Ectodermal cell (in vitro differentiated cells): ENCODE data around the gene ZER1.
A peak's percentile ranks its signal among the peaks of the same experiment; 100 is the strongest.

Experiments used
- H3K27ac ChIP-seq: 2 replicates; pipeline ENCODE4 v1.7.0; 2013; ENCODE audit warnings: mild to moderate bottlenecking, low read depth, low read length; ENCODE audit not compliant: insufficient read depth, poor library complexity, severe bottlenecking
- H3K27me3 ChIP-seq: 2 replicates; pipeline ENCODE4 v1.7.0; 2013; ENCODE audit warnings: mild to moderate bottlenecking, low read length; ENCODE audit not compliant: insufficient read depth, control insufficient read depth, poor library complexity, severe bottlenecking
- H3K36me3 ChIP-seq: one replicate; pipeline ENCODE4 v1.7.0; 2013; ENCODE audit warnings: low read length; ENCODE audit not compliant: control insufficient read depth, insufficient read depth
- H3K4me1 ChIP-seq: one replicate; pipeline ENCODE4 v1.7.0; 2013; ENCODE audit warnings: low read length; ENCODE audit not compliant: control insufficient read depth, insufficient read depth
- H3K4me3 ChIP-seq: 2 replicates; pipeline ENCODE4 v1.7.0; 2013; ENCODE audit warnings: low read depth, low read length, control low read depth; ENCODE audit not compliant: insufficient read depth
- H3K9me3 ChIP-seq: 2 replicates; pipeline ENCODE4 v1.7.0; 2013; ENCODE audit warnings: mild to moderate bottlenecking, low read length, moderate library complexity; ENCODE audit not compliant: control insufficient read depth
- WGBS, 2 experiments: methylation state at CpG; one replicate each; pipeline ENCODE4 v1.1.7; 2013; ENCODE audit warnings: missing lambda C conversion rate in 2 of 2; 5-methylcytosine and 5-hydroxymethylcytosine counted together

The ZER1 gene

DNA sequence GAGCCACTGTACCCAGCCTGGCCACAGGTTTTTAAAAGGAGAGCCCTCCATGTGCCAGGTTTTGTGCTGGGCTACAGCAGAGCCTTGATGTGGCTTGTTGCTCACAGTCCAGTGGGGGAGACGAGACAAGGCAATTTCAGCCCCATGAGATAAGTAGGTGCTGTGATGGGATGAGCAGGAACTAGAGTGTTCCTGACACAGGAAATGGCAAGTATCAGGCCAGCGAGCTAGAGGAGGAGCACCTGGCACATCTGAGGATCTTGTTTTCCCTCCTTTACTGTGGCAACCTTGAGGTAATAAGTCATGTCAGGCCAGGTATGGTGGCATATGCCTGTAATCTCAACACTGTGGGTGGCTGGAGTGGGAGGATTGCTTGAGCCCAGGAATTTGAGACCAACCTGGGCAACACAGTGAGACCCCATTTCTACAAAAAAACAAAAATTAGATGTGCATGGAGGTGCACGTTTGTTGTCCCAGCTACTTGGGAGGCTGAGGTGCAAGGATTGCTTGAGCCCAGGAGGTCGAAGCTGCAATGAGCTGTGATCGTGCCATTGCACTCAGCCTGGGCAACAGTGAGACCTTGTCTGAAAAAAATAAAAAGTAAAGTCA, 44.0 kb downstream of the ZER1 start:
- Histone ChIP-seq H3K4me1 (peaks cover 7% of the 10 kb centered on the region), H3K27me3 (no peaks in the 10 kb centered on the region), H3K4me3 (no peak overlapping the region), H3K27ac (no peak overlapping the region), H3K36me3 (no peaks in the 10 kb centered on the region), H3K9me3 (no peaks in the 10 kb centered on the region)
- 93 to 94% methylated on average over 5 of the region's 5 CpGs for WGBS, 2 experiments

DNA sequence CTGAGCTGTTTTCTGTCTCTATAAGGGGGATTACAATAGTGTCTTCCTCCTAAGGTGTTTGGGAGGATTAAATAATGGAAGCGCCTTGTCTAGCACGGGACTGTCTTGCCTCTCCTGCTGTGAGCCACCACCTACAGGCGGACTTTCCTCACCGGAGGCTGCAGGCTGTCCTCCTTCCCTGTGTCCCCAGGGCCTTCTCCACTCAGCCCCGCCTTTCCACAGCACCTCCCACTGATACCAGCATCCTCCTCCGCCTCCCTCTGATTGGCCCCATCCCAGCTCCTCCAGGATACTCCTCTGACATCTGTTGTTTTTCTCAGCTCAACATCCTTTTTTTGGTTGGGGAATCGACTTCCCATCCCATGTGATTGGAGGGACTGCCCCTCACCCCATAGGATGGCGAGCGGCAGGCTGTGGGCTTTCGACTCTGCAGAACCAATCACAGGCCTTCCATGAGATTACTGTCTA, 46.9 kb downstream of the ZER1 start:
- H3K36me3 ChIP-seq = no peaks in the 10 kb centered on the region
- no peaks in the 10 kb centered on the region for H3K9me3 ChIP-seq
- peak overlapping the region; percentile 53 for H3K4me3 ChIP-seq
- H3K27ac ChIP-seq = peak overlapping the region; percentile 29
- WGBS, 2 experiments = 34 to 39% methylated on average over 10 of the region's 10 CpGs
- no peaks in the 10 kb centered on the region for H3K27me3 ChIP-seq
- peaks cover 7% of the 10 kb centered on the region for H3K4me1 ChIP-seq

DNA sequence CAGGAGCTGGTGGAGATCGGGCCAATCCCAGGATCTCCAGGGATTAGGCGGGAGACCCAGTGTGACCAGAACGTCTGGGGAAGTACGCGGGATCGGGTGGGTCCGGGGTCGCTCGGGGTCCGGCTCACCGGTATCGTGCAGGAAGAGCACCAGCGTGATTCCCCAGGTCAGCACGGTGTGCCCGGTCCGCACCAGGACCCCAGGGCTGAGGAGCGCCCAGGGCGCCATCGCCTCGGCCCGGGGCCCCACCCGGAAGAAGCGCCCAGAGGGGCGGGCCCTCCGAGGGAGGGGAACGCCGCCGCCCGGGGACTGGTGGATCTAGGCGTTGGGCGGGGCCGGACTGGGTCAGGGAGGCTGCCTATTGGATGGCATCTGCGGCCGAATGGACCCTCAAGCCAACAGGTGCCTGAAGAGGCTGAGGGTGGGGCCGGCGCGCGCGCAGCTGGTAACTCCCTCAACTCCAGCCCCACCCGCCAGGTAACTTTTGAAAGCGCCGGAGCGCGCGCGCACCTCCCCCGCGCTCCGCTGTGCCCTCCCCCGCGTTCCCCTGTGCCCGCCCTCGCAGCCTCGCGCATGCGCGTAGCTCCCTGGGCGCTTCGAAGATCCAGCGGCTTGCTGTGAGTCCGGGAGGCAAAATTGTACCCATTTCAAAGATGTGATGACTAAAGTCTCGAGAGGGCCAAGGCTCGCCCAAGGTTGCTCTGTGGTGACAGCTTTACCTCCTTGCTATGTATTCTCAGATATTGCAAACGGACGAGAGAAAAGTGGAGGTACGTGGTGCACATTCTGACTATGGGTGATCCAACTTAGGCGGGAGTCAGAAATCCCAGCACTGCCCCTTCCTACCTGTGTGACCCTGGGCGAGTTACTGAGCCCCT, 47.6 kb downstream of the ZER1 start, which contains the start of gene ZDHHC12:
Gene ZDHHC12 (minus strand): TSS at position 262 of the 878 bp plus-strand sequence. CDS start 34 bp downstream, at position 228.
- Histone ChIP-seq H3K27ac (peak within 1 kb of the TSS; percentile 29), H3K27me3 (no peaks in the 10 kb centered on the region), H3K4me1 (peaks cover 7% of the 10 kb centered on the region), H3K4me3 (peak within 1 kb of the TSS; percentile 53), H3K36me3 (no peaks in the 10 kb centered on the region), H3K9me3 (no peaks in the 10 kb centered on the region)
- WGBS, 2 experiments = 3% methylated on average over 68 of the region's 68 CpGs

GRCh38 chr9:128723352-128723865, 48.3 kb downstream of the ZER1 start:
- Histone ChIP-seq H3K4me1 (peaks cover 7% of the 10 kb centered on the region), H3K4me3 (peak overlapping the region; percentile 53), H3K36me3 (no peaks in the 10 kb centered on the region), H3K9me3 (no peaks in the 10 kb centered on the region), H3K27me3 (no peaks in the 10 kb centered on the region), H3K27ac (no peak overlapping the region)
- WGBS, 2 experiments = 44 to 46% methylated on average over 7 of the region's 7 CpGs

GRCh38 chr9:128722380-128723351, 49.1 kb downstream of the ZER1 start:
- H3K4me3 ChIP-seq = peak overlapping the region; percentile 53

DNA sequence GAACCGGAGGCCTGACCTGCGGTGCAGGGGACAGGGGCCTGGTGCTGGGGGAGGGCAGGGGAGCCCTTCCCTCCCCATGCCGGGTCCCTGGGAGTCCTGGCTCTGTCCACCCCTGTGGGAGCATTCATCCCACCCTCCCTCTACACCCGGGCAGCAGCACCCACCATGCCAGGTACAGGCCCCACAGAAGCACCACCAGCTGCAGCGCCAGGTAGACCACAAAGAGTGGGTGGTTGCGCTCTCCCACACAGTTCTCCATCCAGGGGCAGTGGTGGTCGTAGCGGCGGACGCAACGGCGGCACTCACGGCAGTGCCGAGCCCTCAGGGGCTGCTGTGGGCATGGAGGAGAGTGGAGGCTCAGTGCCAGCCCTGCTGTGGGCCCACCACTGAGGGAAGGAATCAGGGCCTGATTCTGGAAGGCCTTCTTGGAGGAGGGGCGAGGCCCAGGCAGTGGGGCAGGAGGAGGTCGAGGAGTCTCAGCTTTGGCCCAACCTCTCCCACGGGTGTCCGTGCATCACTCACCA, 50.2 kb downstream of the ZER1 start:
- H3K27me3 ChIP-seq = no peaks in the 10 kb centered on the region
- WGBS, 2 experiments = 95 to 96% methylated on average over 18 of the region's 18 CpGs
- peaks cover 7% of the 10 kb centered on the region for H3K4me1 ChIP-seq

More at GRCh38 chr9:128722380-128723351, 49.1 kb downstream of the ZER1 start:
- H3K4me1 ChIP-seq = peaks cover 7% of the 10 kb centered on the region
- WGBS, 2 experiments = 85 to 86% methylated on average over 9 of the region's 9 CpGs
- no peaks in the 10 kb centered on the region for H3K27me3 ChIP-seq
- no peaks in the 10 kb centered on the region for H3K36me3 ChIP-seq
- no peak overlapping the region for H3K27ac ChIP-seq
- H3K9me3 ChIP-seq = no peaks in the 10 kb centered on the region

DNA sequence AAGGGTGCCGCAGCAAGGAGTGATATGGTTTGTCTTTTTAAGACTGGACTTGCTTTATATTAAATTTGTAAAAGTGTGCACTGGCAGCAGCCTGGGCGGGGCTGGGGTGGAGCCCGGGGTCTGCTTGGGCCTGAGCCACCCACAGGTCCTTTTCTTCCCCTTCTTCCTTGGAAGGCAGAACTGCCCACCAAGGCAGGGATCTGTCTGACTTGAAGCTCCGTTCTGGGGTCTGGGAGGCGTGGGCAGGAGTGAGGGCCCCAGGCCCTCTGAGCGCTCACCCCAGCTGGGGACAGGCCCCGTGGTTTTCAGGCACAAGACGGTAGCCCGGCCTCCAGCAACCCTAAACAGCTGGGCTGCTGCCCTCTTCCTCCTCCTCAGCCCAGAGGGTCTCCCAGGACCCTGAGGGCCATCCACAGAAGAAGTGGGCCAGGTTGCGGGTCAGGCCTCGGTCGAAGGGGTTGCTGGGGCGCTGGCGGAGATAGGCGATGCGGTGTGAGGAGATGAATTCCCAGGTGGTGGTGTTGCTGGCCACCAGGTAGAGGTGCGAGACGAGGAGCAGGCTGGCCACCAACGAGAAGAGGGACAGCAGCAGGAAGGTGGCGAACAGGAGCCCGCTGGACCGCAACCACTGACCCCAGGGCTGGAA, 50.8 kb downstream of the ZER1 start:
- no peak overlapping the region for H3K4me3 ChIP-seq
- no peaks in the 10 kb centered on the region for H3K9me3 ChIP-seq
- no peak overlapping the region for H3K27ac ChIP-seq
- WGBS, 2 experiments = 95% methylated on average over 22 of the region's 22 CpGs
- peaks cover 7% of the 10 kb centered on the region for H3K4me1 ChIP-seq
- H3K27me3 ChIP-seq = no peaks in the 10 kb centered on the region
- H3K36me3 ChIP-seq = no peaks in the 10 kb centered on the region

More for the DNA sequence above, 50.2 kb downstream of the ZER1 start:
- Histone ChIP-seq H3K36me3 (no peaks in the 10 kb centered on the region), H3K4me3 (no peak overlapping the region), H3K27ac (no peak overlapping the region), H3K9me3 (no peaks in the 10 kb centered on the region)

DNA sequence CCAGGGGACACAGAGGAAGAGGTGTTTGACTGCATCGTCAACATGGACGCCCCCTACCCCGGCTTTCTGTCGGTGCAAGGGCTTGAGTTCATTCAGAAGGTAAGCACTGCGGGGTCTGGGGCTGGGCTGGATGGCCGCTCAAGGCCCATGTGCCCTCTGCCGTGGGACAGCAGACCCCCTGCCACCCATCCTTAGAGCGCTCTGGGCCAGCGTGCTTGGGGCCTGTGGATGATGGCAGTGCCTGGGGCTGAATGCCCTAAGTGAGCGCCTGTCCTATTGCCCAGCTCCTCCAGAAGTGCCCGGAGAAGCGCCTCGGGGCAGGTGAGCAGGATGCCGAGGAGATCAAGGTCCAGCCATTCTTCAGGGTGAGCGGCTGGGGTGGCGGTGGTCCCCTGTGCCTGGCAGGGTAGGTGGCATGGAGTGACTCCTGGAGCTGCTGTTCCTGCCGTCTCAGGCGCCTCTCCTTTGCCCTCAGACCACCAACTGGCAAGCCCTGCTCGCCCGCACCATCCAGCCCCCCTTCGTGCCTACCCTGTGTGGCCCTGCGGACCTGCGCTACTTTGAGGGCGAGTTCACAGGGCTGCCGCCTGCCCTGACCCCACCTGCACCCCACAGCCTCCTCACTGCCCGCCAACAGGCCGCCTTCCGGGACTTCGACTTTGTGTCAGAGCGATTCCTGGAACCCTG, 51.7 kb downstream of the ZER1 start:
- WGBS, 2 experiments = 93 to 94% methylated on average over 30 of the region's 30 CpGs
- Histone ChIP-seq H3K9me3 (no peaks in the 10 kb centered on the region), H3K4me1 (peaks cover 7% of the 10 kb centered on the region), H3K27me3 (no peaks in the 10 kb centered on the region), H3K36me3 (no peaks in the 10 kb centered on the region), H3K4me3 (no peak overlapping the region), H3K27ac (no peak overlapping the region)

GRCh38 chr9:128718475-128718874, 53.3 kb downstream of the ZER1 start:
- H3K27me3 ChIP-seq = no peaks in the 10 kb centered on the region
- H3K9me3 ChIP-seq = no peaks in the 10 kb centered on the region
- peaks cover 4% of the 10 kb centered on the region for H3K36me3 ChIP-seq
- H3K4me1 ChIP-seq = peaks cover 6% of the 10 kb centered on the region
- no peak overlapping the region for H3K4me3 ChIP-seq
- H3K27ac ChIP-seq = no peak overlapping the region
- 91% methylated on average over 5 of the region's 5 CpGs for WGBS, 2 experiments
